Measurements from ENCODE around the gene IDH3A. TPM values are rescaled to one million over a fixed set of nuclear protein-coding genes. Genes with fewer than 3 reads are reported as not detected.
"Not testable (repeated sequence)": the region's sequence is repeated elsewhere in the genome, so short reads cannot be mapped to it uniquely, and the experiment has no call there.

Gene IDH3A
- total RNA-seq, 1 donor from 2014 or later, result 41.6 TPM

DNA sequence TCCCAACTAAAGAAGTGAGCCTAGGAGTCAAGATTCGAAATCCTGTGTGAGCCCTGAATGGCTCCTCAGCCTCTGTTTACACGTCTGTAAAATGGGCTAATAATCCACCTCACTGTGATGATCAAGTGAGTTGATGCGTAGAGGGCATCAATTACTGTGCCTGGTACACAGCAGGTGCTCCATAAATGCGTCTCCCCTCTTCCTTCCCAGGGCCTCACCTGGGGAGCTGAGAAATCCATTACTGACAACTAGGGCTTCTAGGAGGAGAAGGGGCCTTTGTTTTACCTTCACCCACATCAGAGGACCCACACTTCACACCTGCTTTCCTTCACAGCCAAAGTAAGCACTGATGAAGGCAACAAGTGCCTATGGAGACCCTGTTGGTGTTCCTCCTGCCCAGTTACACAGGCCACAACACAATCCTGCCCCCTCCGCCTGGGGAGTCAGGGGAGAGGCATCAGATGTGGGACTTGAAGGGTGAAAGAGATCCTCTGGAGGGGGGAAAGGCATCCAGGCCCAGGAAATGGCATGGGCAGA, 19.3 kb upstream of the IDH3A start:
- DNase-seq, result no peak

GRCh38 chr15:78130466-78131294, 18.5 kb upstream of the IDH3A start:
- DNase-seq, result no peak

DNA sequence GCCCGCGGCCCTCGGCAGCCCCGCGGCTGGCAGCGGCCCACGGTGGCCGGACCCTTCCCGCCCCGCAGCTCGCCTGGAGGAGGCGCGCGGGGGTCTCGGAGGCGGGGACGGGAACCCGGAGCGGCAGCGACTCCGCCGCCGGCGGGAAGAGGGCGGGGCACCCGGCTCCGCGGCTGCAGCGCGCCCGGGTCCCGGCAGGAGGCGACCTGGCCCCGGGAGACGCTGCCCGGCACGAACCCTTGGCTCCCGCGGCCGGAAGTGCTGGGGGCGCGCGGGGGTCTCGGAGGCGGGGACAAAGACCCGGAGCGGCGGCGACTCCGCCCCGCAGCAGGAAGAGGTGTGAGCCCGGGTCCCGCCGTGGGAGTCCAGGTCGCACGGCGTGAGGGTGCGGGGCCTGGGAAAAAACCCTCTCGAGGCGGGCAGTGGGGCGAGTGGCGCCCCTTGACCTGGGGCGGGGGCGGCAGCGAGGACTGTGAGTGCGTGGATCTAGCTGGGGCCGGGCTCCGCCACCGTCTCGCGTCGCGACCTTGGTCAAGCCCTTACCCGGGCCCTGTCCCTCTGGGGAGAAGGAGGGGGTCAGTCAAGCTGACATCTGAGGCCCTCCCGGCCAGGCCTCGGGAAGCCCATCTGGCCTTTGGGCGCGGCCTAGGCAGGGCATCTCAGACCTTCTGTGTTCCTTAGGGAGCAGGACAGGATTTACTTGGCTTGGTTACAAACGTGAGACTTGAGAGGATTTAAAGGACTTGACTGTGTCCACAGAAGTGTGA, 17.7 kb upstream of the IDH3A start, which contains the start of gene CIB2:
Gene CIB2 (minus strand): TSS at position 151 of the 767 bp plus-strand sequence. CDS start 230 bp downstream, outside the sequence.
- DNase-seq, result peak; percentile 28

GRCh38 chr15:78133801-78134200, 15.4 kb upstream of the IDH3A start:
- no peak for DNase-seq

- DNase-seq, result no peak
These were observed 9.6 kb upstream of the IDH3A start for GRCh38 chr15:78139578-78139977.

GRCh38 chr15:78140292-78140691, 8.9 kb upstream of the IDH3A start:
- DNase-seq, result no peak

- DNase-seq, result no peak
These were observed 6.8 kb upstream of the IDH3A start for GRCh38 chr15:78142332-78142731.

DNA sequence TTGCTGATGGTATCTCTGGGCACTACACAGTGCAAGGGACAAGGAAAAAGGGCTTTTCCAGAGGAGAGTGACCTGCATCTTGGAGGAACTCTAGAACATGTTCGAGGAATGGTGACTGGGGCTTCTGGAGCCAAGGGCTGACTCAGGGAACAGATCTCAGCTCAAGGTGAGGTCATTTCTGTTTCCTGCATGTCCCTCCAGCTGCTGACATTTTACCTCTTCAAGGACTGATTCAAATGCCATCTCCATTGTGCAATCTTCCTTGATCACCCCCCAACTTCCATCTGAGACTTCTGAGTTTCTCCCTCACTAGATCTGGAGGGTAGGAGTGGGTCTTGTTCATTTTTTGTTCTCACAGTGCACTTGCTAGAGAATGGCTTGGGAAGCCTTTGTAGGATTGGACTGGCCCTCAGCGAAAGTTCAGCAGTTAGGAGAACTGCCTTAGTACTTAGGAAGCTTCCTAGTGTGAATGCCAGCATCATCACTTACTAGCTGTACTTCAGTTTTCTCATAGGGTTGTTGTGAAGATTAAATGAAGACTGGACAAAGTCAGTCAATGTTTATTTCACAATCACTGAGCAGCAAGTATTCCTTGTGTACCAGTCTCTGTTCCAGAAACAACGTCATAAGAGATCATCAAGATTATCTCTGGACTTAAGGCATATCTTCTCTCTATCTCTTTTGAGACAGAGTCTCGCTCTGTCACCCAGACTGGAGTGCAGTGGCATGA, 2.6 kb upstream of the IDH3A start:
- no peak for DNase-seq

- DNase-seq, result no peak
These were observed 1.6 kb upstream of the IDH3A start for GRCh38 chr15:78147566-78147965.

DNA sequence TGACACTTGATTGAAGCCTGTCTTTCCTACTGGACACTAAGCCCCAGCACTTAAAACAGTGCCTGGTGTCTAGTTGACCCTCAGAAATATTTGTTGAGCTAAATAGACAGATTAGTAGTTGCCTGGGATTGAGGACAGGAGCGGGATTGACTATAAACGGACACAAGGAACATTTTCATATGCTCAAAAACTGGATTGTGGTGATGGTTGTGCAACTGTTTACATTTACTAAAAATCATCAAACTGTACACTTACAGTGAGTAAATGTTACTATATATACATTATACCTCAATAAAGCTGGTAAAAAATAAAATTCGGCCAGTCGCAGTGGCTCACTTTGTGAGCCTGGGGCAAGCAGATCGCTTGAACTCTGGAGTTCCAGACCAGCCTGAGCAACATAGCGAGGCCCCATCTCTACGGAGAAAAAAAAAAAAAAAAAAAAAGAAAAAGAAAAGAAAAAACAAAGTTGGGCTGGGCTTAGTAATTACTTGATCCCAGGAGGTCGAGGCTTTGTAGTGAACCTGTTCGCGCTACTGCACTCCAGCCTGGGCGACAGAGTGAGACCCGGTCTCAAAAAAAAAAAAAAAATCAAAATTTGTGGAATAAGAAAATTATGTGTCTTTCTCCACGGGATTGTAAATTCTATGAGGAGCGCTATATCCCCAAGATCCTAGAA, 632 bp upstream of the IDH3A start:
- DNase-seq, result no peak

DNA sequence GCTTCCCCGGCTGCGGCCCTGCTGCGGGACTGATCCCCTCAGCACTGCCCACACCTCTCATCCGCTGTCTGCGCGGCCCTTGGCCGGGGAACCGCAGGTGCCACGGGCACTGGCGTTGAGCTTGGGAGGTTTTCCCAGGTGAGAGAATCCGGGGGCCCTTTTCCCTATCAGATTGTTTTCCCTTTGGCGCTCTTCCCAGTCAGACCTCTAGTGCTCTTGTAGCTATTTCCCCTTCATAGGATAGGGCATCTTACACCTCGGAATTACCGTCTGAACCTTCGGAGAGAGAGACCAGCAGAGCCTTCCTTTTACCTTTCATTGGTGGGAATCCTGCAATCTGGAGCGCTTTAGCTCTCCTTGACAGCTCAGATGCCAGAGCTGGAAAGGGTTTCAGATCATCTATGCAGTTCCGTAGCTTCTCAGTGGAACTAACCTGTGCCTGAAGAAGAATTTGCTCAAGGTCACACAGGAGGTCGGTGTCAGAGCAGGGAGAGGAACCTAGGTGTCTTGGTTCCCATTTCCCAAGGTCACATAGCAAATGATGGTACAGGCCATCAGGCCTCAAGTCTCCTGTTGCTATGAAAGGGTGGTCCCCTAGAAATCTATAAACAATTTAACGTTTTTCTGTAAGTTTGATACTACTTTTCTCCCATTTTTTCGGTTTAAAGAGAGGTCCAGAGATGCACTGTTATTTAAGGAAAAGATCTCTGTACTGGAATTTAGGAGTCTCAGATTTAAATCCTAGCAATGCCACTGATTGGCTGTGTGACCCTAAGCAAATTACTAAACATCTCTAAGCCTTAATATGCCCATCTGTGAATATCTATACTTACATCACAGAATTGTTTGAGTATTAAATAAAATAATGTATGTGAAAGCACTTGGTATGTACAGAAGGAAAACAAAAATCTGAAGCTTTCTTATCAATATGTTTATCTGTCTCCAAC, 916 bp downstream of the IDH3A start:
- DNase-seq, result no peak

GRCh38 chr15:78151075-78151474, 1.9 kb downstream of the IDH3A start:
- not testable (repeated sequence) for DNase-seq

DNA sequence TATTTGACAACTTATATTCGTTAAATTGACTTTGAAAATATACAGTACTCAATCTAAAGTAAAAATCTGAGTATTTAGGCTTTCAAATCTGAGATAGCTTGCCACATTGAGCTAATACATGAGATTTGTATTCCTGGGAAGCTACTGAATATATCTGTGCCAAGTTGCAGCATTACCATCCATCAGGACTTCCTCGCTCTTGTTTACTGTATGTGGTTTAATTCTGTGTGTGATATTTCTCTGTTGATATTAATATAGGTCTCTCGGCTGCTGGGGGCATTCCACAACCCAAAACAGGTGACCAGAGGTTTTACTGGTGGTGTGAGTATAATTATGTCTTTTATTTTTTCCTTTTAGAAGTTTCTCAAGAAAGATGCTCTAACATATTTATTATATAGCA, 5.8 kb downstream of the IDH3A start:
- no peak for DNase-seq

- no peak for DNase-seq
These were observed 6.3 kb downstream of the IDH3A start for GRCh38 chr15:78155355-78155939.

- DNase-seq, result no peak
These were observed 7.5 kb downstream of the IDH3A start for GRCh38 chr15:78156653-78157052.

GRCh38 chr15:78157203-78157602, 8.0 kb downstream of the IDH3A start:
- no peak for DNase-seq

- DNase-seq, result no peak
These were observed 10.2 kb downstream of the IDH3A start for GRCh38 chr15:78159395-78159794.

GRCh38 chr15:78162038-78162437, 12.9 kb downstream of the IDH3A start:
- no peak for DNase-seq

GRCh38 chr15:78164010-78164409, 14.8 kb downstream of the IDH3A start:
- no peak for DNase-seq

DNA sequence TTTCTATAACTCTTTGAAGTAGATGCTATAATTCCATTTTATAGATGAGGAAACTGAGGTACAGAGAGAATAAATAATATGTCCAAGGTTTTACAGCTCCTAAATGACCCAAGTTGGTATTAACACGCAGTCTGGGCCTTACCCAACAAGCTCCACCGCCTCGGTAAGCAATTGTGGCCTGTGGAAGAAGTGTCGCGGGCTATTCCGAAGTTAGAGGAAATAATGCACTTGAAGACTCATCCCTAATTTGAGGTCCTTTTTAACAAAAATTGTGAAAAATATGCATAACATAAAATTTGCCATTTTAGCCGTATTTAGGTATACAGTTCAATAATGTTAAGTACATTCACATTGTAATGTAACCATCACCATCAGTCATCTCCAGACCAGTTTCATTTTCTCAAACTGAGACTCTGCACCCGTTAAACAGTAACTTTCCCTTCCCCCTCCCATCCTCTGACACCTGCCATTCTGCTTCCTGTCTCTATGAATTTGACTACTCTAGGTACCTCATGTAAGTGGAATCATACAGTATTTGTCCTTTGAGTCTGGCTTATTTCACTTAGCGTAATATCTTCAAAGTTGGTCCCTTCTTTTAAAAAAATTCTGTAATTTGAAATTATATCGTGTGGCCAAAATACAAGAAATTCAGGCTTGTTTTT, 18.2 kb downstream of the IDH3A start:
- DNase-seq, result no peak
